B cell (primary cell): ENCODE results near the gene USP7. TPM values are rescaled to one million over a fixed set of nuclear protein-coding genes. Genes with fewer than 3 reads are reported as not detected.
"Not testable (repeated sequence)": the region's sequence is repeated elsewhere in the genome, so short reads cannot be mapped to it uniquely, and the experiment has no call there.

Experiments
- ATAC-seq: fragments of 200-7000 bp; cut with Tn5 transposase; one replicate; pipeline ENCODE4 v1.10.0; 2021; ENCODE audit warnings: low read depth, mild to moderate bottlenecking, moderate number of reproducible peaks, moderate library complexity
- CTCF ChIA-PET: fragments of 350-600 bp; sonication (Branson Sonifier 250); formaldehyde crosslinking; loops from one replicate; lab custom pipeline; 2021; ENCODE audit warnings: antibody characterized with exemption, inconsistent platforms; lab: Charles Lee
- POLR2A ChIA-PET: fragments of 350-600 bp; sonication (Branson Sonifier 250); formaldehyde crosslinking; loops from one replicate; lab custom pipeline; 2021; ENCODE audit warnings: antibody characterized with exemption; lab: Charles Lee
- DNase-seq: peaks from one replicate; pipeline ENCODE4 v3.0.0; 2013
- H2AFZ ChIP-seq: 2 replicates; pipeline ENCODE4 v1.6.1; 2012; ENCODE audit warnings: mild to moderate bottlenecking, low read depth, low read length; ENCODE audit not compliant: insufficient read depth, poor library complexity, severe bottlenecking
- H3K27ac ChIP-seq, 2 donors: 1 replicate in 1 of 2; 2 replicates in 1 of 2; pipeline ENCODE4 v1.5.1; 2012 to 2013; ENCODE audit warnings: low read length in 2 of 2, mild to moderate bottlenecking in 2 of 2, moderate library complexity in 1 of 2
- H3K27me3 ChIP-seq, 4 experiments: fragments of 200-600 bp in 1 of 4; sonication (generic) in 1 of 4; replicated peaks in 1 of 4; 1 replicate in 2 of 4; 2 replicates in 2 of 4; pipeline versions ENCODE4 v1.6.1 to v1.7.0; 2013 to 2016; ENCODE audit warnings: low read length in 3 of 4, mild to moderate bottlenecking in 2 of 4, mixed read lengths in 1 of 4, moderate library complexity in 1 of 4; ENCODE audit not compliant: insufficient read depth in 4 of 4, control insufficient read depth in 3 of 4; ENCODE audit errors: control extremely low read depth in 1 of 4
- H3K36me3 ChIP-seq, 2 experiments: replicated peaks in 1 of 2; 1 replicate in 1 of 2; 2 replicates in 1 of 2; pipeline versions ENCODE4 v1.6.1 to v1.7.1; 2013; ENCODE audit warnings: low read length in 1 of 2; ENCODE audit not compliant: insufficient read depth in 2 of 2, control insufficient read depth in 1 of 2; ENCODE audit errors: control extremely low read depth in 1 of 2, extremely low read depth in 1 of 2
- H3K4me1 ChIP-seq, 2 donors: fragments of 200-600 bp in 1 of 2; sonication (generic) in 1 of 2; 1 replicate in 1 of 2; 2 replicates in 1 of 2; pipeline versions ENCODE4 v1.5.1 to v1.6.1; 2013 to 2017; ENCODE audit warnings: low read length in 2 of 2; ENCODE audit not compliant: control insufficient read depth in 2 of 2, insufficient read depth in 2 of 2
- H3K4me2 ChIP-seq: replicated peaks from 2 replicates; pipeline ENCODE3; 2012; ENCODE audit warnings: mild to moderate bottlenecking, low read depth, low read length; ENCODE audit not compliant: poor library complexity, severe bottlenecking
- H3K4me3 ChIP-seq, 5 experiments: fragments of 200-600 bp in 1 of 5; sonication (generic) in 1 of 5; 1 replicate in 3 of 5; 2 replicates in 2 of 5; pipeline versions ENCODE4 v1.5.1 to v1.7.0; 2011 to 2016; ENCODE audit warnings: low read length in 4 of 5, mild to moderate bottlenecking in 4 of 5, low read depth in 2 of 5, control low read depth in 1 of 5, moderate library complexity in 1 of 5; ENCODE audit not compliant: insufficient read depth in 1 of 5; ENCODE audit errors: control extremely low read depth in 1 of 5, extremely low read depth in 1 of 5
- H3K79me2 ChIP-seq: fragments of 200-600 bp; sonication (generic); one replicate; pipeline ENCODE4 v1.6.0; 2016; ENCODE audit warnings: low read length; ENCODE audit not compliant: control insufficient read depth, insufficient read depth
- H3K9ac ChIP-seq: fragments of 200-600 bp; sonication (generic); 2 replicates; pipeline ENCODE4 v1.6.1; 2017; ENCODE audit warnings: mild to moderate bottlenecking, low read length, moderate library complexity
- H3K9me3 ChIP-seq, 3 donors: one replicate each; pipeline versions ENCODE4 v1.6.1 to v1.7.1; 2013; ENCODE audit warnings: low read length in 2 of 3; ENCODE audit not compliant: control insufficient read depth in 2 of 3, insufficient read depth in 1 of 3; ENCODE audit errors: control extremely low read depth in 1 of 3
- H4K20me1 ChIP-seq: 2 replicates; pipeline ENCODE4 v1.6.0; 2012; ENCODE audit warnings: mild to moderate bottlenecking, low read length; ENCODE audit not compliant: insufficient read depth, control insufficient read depth, poor library complexity, severe bottlenecking
- H3K27ac Mint-ChIP-seq: one replicate; pipeline ENCODE4 v1.8.0; 2021; ENCODE audit warnings: mixed read lengths
- H3K27me3 Mint-ChIP-seq: one replicate; pipeline ENCODE4 v1.8.0; 2021; ENCODE audit warnings: mixed read lengths
- H3K4me1 Mint-ChIP-seq: one replicate; pipeline ENCODE4 v1.8.0; 2021; ENCODE audit warnings: mixed read lengths
- H3K4me3 Mint-ChIP-seq: one replicate; pipeline ENCODE4 v1.8.0; 2021; ENCODE audit warnings: mixed read lengths
- H3K9me3 Mint-ChIP-seq: one replicate; pipeline ENCODE4 v1.8.0; 2022; ENCODE audit warnings: mixed read lengths; ENCODE audit not compliant: insufficient read depth
- CTCF ChIP-seq: fragments of 200-600 bp; IDR thresholded peaks from one replicate; pipeline ENCODE4 v1.8.0; 2022; ENCODE audit warnings: antibody characterized with exemption, mild to moderate bottlenecking
- EZH2 ChIP-seq: IDR thresholded peaks from 2 replicates; pipeline ENCODE4 v1.6.1; 2012; ENCODE audit warnings: borderline replicate concordance, low read depth, mild to moderate bottlenecking, moderate library complexity, low read length; ENCODE audit not compliant: insufficient read depth, poor library complexity, severe bottlenecking
- WGBS: methylation state at CpG from one replicate; pipeline ENCODE4 v1.1.5; 2013; ENCODE audit warnings: missing lambda C conversion rate; ENCODE audit not compliant: insufficient coverage; 5-methylcytosine and 5-hydroxymethylcytosine counted together
- intact Hi-C: fragments of 100-400 bp; cut with micrococcal nuclease; formaldehyde crosslinking; loops from one replicate; pipeline ENCODE4 v1.10.0; 2022
- polyA plus RNA-seq: library from polyadenylated mRNA; depleted of rRNA; stranded (reverse); fragments of >200 nt; gene quantifications from 2 replicates; pipeline ENCODE4 v1.2.3, GENCODE V29; 2012
- total RNA-seq, 2 donors: library from RNA; stranded (reverse); fragments of 120-200 nt in 1 of 2; gene quantifications; 1 replicate in 1 of 2; 2 replicates in 1 of 2; pipeline versions ENCODE4 v1.2.3 to v1.2.4, GENCODE V29; 2013 to 2022

The USP7 gene
- total and polyA plus RNA-seq, 2 donors (not counting 1 experiment from before 2014, with no cell fraction given) = 27.4 to 223 TPM

- POLR2A ChIA-PET, H3K4me3 Mint-ChIP-seq, H3K9me3 Mint-ChIP-seq, DNase-seq, H2AFZ ChIP-seq, ATAC-seq, H3K9ac ChIP-seq, CTCF ChIA-PET, H3K4me1 ChIP-seq, H3K27ac ChIP-seq, H3K27ac Mint-ChIP-seq, H3K4me2 ChIP-seq, H3K27me3 Mint-ChIP-seq, H3K9me3 ChIP-seq, H3K4me3 ChIP-seq, intact Hi-C loops, H3K27me3 ChIP-seq: not testable (repeated sequence)
- H3K4me1 Mint-ChIP-seq = peaks cover 13% of the 10 kb centered on the region
- peaks cover 87% of the 10 kb centered on the region for H4K20me1 ChIP-seq
- peaks cover 84% of the 10 kb centered on the region for H3K79me2 ChIP-seq
- WGBS = 93% methylated on average over 5 of the region's 10 CpGs
- H3K36me3 ChIP-seq = peaks cover 6 to 90% of the 10 kb centered on the region in 2 experiments
These were observed 46.4 kb downstream of the USP7 start for GRCh38 chr16:8917336-8917735.

GRCh38 chr16:8916541-8917225, 47.0 kb downstream of the USP7 start:
- POLR2A ChIA-PET = no interaction called here
- peaks cover 84% of the 10 kb centered on the region for H3K79me2 ChIP-seq

More at GRCh38 chr16:8916541-8917225, 47.0 kb downstream of the USP7 start:
- ATAC-seq (peak; percentile 45), DNase-seq (no peak)
- WGBS = no CpG with 5 or more reads among the region's 5 CpGs
- Histone ChIP-seq H3K27me3 (no peaks in the 10 kb centered on the region), H3K9ac (no peak overlapping the region), H3K4me1 (peaks cover 6 to 8% of the 10 kb centered on the region in 2 donors), H4K20me1 (peaks cover 87% of the 10 kb centered on the region), H2AFZ (no peak overlapping the region), H3K9me3 (no peaks in the 10 kb centered on the region), H3K4me2 (no peak overlapping the region), H3K27ac (no peak overlapping the region), H3K4me3 (no peak overlapping the region), H3K36me3 (peaks cover 4 to 92% of the 10 kb centered on the region in 2 experiments)
- H3K4me3 Mint-ChIP-seq = no peak overlapping the region
- TF ChIP-seq EZH2 (no peak), CTCF (no peak)
- CTCF ChIA-PET = interaction anchor here (0.6 to 1.4 kb wide), 3 partner anchors 19 to 201 kb away, joined by 3 read pairs; no protein-coding TSS in a partner anchor
- no peaks in the 10 kb centered on the region for H3K27me3 Mint-ChIP-seq
- peak overlapping the region; percentile 16 for H3K27ac Mint-ChIP-seq
- H3K9me3 Mint-ChIP-seq = no peaks in the 10 kb centered on the region
- peaks cover 13% of the 10 kb centered on the region for H3K4me1 Mint-ChIP-seq
- intact Hi-C loops = no loop called here
